Stimulated activated CD8-positive, alpha-beta memory T cell treated with anti-CD3 and anti-CD28 coated beads, Interleukin-2, amount 100 ng/mL, for 48 hours (primary cell): ENCODE data around the gene MESP2.
"Not testable (repeated sequence)": the region's sequence is repeated elsewhere in the genome, so short reads cannot be mapped to it uniquely, and the experiment has no call there.

Source experiments
- DNase-seq, 2 donors: peaks; one replicate each; pipeline ENCODE4 v3.0.0-alpha.2; 2020; ENCODE audit warnings: low read depth in 2 of 2

Gene MESP2

DNA sequence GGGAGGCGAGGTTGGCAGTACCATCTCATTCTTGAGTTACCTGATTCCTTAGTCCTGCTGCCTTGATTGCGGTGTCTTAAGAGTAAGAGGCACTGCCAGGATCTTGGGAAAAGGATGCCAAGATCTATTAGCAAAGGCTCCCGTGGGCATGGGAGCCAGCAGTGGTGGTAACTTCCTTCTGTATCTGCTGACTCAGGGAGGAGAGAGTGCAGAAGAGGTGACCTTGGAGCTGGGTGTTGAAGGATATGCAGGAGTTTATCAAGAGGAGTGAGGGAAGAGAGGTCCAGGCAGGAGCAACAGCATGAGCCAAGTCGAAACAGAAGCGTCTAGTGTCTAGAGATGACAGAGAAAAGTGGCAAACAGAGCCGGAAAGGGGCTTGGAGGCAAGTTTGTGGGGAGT, 4.5 kb downstream of the MESP2 start:
- DNase-seq, result no peak

- no peak for DNase-seq
Observed at GRCh38 chr15:89781055-89781454, 4.9 kb downstream of the MESP2 start.

DNA sequence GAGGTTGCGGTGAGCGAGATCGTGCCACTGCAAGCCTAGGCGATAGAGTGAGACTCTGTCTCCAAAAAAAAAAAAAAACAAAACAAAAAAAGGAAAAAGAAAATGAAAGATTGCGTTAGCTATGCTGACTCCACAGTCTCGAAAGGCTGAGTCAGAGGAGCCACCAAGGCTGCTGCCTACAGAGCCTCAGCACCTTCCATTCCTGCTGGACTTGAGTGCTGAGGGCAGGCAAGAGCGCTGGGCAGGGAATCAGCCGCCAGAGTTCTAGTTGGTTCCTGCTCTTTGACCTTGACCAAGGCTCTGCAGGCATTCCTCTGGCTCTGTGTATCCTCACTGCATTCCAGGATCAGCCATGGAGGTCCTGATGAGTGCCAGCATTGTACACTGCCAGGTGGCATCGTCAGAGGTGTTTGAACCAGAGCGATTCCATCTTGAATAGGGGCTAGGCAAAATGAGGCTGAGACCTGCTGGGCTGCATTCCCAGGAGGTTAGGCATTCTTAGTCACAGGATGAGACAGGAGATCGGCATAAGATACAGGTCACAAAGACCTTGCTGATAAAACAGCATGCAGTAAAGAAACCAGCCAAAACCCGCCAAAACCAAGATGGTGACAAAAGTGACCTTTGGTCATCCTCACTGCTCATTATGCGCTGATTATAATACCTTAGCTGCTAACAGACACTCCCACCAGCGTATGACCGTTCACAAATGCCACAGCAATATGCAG, 5.9 kb downstream of the MESP2 start:
- DNase-seq, result no peak

DNA sequence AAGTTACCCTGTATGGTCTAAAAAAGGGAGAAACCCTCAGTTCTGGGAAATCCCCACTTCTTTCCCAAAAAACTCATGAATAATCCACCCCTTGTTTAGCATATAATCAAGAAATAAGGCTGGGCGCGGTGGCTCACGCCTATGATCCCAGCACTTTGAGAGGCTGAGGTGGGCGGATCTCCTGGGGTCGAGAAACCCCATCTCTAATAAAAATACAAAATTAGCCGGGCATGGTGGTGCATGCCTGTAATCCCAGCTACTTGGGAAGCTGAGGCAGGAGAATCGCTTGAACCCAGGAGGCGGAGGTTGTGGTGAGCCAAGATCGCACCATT, 6.5 kb downstream of the MESP2 start:
- DNase-seq, result not testable (repeated sequence)

GRCh38 chr15:89783111-89783860, 7.2 kb downstream of the MESP2 start:
- no peak for DNase-seq

DNA sequence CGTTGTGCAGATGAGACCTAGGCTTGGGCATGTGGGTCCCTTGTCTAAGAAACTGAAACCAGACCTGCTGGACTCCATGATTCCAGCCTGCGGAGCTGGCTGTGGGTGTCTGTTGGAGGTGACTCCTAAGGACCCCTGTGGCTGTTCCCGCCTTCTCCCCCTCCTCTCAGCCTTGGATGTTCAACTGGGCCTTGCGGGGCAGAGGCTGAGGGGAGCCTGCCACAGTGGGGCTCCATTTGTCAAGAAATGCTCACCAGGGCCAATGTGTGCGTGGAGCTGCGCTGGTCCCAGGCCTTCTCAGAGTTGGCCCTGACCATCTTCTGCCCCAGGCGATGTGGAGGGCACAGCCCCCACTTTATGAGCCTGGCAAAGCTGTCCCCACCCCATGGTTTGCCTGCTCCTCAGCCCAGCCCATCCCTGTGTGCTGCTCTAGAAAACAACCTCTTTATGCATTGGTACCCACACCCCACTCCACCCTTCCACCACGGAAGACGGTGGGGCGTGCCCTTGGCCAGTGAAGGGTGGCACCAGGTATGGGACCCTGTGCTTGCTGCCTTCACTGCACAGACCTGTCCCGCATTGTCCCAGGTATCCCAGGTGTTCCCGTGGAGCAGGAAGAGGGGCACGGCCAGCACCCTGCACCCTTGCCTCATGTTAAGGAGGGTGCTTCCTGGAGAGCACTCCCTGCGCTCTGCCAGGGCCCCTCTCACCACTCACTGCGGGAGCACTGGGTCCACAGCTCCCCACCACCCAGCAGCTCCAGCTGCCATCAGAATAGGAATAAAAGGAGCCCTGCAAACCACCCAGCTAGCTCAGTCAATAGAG, 7.9 kb downstream of the MESP2 start:
- no peak for DNase-seq

- no peak for DNase-seq
Observed at GRCh38 chr15:89784686-89784960, 8.5 kb downstream of the MESP2 start.

DNA sequence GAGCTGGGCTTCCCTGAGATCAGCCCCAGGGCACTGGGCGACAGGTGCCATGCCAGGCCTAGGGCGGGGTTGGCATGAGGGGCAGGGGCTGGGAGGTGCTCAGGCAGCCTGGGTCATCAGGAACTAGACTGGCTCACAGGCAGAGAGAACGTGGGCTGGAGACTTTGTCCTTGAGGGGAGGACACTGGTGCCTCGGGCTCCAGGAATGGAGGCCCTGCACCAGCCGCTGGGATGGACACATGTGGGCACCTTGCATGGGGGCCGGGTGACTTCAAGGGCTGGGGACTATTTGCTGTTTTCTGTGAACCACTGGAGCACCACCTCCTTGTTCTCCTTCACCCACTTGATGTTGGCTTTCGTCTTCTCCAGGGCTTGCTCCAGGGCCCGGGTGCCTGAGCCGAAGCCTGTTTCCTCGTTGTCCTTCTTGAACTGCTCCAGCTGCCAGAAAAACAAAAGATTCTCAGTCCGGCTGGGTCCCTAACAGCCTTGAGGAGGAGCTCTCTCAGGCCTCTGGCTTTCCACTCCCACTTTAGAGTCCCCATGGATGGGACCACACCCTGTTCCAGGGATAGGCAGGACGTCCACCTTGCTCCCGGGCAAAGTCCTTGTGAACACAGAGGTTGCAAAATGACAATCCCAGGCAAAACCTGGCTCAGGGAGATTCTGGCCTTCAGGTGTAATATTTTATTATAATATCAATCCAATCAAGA, 9.1 kb downstream of the MESP2 start:
- no peak for DNase-seq

DNA sequence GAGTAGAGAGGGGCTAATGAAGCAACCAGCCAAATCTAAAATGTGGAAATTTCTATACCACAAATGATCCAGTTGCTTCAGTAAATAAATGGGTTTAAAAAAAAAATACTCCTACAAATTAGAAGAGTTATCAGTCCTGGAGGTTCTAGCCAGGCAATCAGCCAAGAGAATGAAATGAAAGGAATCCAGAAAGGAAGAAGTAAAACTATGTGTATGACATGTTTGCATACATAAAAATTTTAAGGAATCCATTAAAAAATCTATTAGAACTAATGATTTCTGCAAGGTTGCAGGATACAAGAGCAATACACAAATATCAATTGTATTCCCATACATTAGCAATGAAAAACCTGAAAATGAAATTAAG, 9.6 kb downstream of the MESP2 start:
- no peak for DNase-seq

- DNase-seq, result no peak
Observed at GRCh38 chr15:89787944-89788343, 11.8 kb downstream of the MESP2 start.

GRCh38 chr15:89788585-89788984, 12.5 kb downstream of the MESP2 start:
- DNase-seq, result not testable (repeated sequence)

GRCh38 chr15:89790206-89790605, 14.1 kb downstream of the MESP2 start:
- no peak for DNase-seq

DNA sequence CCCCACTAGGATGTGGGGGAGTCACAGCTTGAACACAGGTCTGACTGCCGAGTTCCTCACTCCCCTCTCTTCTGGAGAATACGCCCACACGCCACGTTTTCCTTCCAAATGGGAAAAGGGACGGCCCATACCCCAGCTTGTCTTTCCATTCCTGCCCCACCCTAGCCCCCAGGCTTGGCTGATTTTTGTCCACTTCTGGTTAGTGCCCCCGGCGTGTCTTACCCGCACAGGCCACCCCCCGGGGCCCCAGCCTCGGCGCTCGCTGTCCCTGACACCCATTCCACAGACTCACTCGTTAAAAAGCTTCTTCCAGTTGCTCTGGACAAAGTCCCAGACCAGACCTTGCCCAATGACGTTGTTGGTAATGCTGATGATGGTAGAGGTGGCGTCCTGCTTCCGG, 14.5 kb downstream of the MESP2 start:
- DNase-seq, result no peak

DNA sequence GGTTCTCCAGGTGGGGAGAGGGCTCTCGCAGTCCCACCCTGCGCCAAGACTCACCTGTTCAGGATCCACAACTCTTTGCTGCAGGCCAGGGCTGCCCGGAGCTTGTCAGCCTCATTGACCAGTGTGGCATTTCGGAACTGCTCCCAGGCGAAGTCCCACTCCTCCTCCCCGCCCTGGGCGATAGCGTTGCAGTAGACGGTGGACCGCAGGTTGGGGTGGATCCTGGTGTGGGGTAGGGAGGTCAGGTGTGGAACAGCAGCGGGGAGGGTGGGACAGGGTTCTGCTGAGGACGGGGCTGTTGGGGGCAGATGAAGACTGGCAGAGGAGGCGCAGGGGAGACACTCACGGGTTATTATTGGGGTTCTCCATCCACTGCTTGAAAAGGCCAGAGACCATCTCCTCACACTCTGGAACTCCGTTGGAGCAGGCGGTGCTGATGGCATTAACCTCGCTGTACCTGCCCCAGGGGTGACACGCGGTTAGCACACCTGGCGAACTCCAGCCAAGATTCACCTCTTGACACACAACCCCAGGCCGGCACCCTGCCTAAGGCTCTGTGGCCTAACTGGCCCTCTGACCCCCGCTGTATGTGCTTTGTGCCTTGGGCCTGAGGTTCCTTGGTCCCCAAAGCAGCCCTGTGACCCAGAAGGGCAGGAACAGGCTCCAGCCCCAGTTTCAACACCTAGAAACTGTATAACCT, 16.1 kb downstream of the MESP2 start:
- DNase-seq, result no peak

DNA sequence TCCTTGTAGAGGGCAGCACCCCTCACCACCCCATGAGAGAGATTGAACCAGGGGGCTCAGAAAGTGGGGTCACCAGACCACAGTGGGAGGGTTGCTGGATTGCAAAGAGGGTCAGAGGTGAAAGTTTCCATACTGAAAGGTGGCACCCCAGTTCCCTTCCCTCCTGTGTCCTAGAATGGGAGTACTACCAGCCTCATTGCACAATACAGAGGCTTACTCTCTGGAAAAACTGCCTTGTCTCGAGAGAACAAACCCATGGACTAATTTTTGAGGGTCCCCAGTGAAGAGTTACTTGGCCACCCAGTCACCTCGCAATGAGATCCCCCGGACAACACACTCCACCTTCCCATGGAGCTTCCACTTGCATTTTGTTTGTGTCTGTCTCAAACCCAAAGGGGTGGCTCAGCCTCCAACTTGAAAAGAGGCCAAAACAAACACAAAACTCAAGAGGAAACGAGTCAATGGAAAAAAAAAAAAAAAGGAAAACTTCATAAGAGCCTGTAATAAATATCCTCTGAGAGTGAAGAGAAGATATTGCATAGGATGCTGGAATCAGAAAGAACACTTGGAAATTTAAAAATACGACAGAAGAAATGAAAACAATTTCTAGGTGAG, 18.6 kb downstream of the MESP2 start:
- DNase-seq, result no peak

DNA sequence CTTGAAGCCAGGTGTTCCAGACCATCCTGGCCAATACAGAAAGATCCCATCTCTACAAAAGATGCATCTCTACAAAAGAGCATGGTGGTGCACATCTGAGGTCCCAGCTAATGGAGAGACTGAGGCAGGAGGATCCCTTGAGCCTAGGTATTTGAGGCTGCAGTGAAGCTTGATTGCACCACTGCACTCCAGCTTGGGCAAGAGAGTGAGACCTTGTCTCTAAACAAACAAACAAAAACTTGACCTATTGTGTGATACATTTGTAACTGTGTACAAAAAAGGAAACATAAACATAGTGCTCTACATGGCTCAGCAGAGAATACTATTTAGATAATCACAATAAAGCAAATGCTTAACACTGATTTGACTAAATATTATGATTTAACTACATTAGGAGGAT, 19.9 kb downstream of the MESP2 start:
- no peak for DNase-seq

DNA sequence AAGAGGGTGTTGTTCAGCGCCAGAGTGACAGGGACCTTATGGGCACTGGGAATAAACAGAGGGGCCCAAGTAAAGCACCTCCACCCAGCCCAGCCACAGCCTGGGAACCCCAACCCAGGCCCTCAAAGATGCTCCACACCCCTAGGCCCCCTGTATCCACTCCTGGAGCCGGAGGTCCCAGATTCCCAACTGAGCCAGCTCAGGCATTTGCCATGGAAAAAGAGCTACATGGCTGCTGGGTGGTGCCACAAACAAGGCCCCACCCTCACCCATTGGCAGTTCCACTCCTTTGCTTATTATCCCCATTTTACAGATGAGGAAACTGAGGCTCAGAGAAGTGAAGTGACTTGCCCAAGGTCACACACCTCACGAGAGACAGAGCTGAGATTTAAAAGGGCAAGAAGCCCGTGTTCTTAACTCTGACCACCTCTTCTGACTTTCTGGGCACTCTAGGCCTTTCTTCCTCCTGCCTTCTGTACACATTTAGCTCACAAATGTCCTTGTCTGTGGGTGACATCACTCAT, 21.6 kb downstream of the MESP2 start:
- no peak for DNase-seq

DNA sequence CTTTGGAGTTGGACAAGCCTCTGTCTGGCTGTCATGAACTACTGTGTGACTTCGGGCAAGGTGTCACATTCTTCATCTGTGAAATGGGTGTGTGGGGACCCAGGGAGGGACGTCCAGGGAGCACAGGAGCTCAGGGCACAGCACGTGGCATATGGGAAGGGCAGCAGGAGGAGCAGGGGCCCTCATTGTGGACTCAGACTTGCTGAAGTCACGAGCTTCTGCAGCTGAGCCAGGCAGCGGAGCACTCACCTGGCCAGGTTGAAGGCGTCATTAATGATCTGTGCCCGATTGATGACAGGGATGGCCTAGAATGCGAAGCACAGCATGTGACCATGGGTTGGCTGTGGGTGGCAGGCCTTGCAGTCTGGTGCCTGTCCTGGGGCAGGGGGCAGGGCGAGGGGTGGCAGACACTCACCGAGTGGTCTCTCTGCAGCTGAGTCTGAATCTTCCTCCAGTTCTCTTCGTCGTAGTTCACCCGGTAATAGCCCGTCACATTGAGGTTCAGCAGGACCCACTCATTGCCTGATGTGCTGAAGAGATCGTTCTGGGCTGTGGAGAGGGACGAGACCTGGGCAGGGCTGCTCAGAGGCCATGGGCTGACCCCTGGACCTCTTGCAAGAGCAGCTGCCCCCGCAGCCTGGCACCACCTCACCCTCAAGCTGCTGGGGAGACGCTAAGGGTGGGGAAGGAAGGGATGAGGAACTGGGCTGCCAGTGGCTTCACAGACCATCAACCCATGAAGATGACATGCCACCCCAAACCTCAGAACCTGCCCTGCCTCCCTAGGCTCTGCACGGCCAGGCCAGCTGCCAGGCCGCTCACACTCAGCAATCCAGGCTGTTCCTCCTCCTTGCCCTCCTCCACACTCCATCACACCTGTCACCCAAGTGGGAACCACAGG, 23.1 kb downstream of the MESP2 start:
- no peak for DNase-seq

GRCh38 chr15:89799918-89800498, 23.9 kb downstream of the MESP2 start:
- no peak for DNase-seq
